HEK293 (cell line): Measurements from ENCODE around the gene SLC49A3.

Source experiments
- CTCF ChIA-PET: fragments of 350-600 bp; formaldehyde crosslinking; extraction: SDS; loops from one replicate; lab custom pipeline; 2021; ENCODE audit warnings: antibody characterized with exemption; lab: Yijun Ruan, JAX
- POLR2A ChIA-PET: fragments of 300-600 bp; formaldehyde crosslinking; extraction: SDS; loops from one replicate; lab custom pipeline; 2020; ENCODE audit warnings: antibody characterized with exemption, inconsistent platforms; lab: Yijun Ruan, JAX
- H3K27ac ChIP-seq: fragments of 200-500 bp; sonication (Bioruptor generic); 2 replicates; pipeline ENCODE4 v1.5.1; 2014; ENCODE audit warnings: low read depth, low read length, control low read depth, inconsistent platforms; ENCODE audit errors: extremely low read depth
- H3K36me3 ChIP-seq, 2 experiments: fragments of 200-500 bp in 1 of 2; sonication (Bioruptor generic) in 1 of 2; 1 replicate in 1 of 2; 2 replicates in 1 of 2; pipeline ENCODE4 v1.5.1; 2014 to 2017; ENCODE audit warnings: inconsistent platforms in 2 of 2, low read length in 2 of 2; ENCODE audit not compliant: control insufficient read depth in 2 of 2, insufficient read depth in 1 of 2
- H3K4me1 ChIP-seq: fragments of 200-500 bp; sonication (Bioruptor generic); 2 replicates; pipeline ENCODE4 v1.5.1; 2014; ENCODE audit warnings: mild to moderate bottlenecking, low read length, inconsistent platforms; ENCODE audit not compliant: control insufficient read depth, insufficient read depth
- H3K4me3 ChIP-seq: 2 replicates; pipeline ENCODE4 v1.5.1; 2011; ENCODE audit warnings: low read depth, mild to moderate bottlenecking, control low read depth, low read length, moderate library complexity
- H3K9me3 ChIP-seq: fragments of 200-500 bp; sonication (Bioruptor generic); 2 replicates; pipeline ENCODE4 v1.5.1; 2014; ENCODE audit warnings: low read depth, low read length, inconsistent platforms; ENCODE audit not compliant: control insufficient read depth, insufficient read depth
- GLI4 ChIP-seq: fragments of 450-650 bp; formaldehyde crosslinking; IDR thresholded peaks from 2 replicates; pipeline ENCODE4 v1.5.1; 2016; ENCODE audit warnings: missing biosample characterization, missing genetic modification characterization
- KLF8 ChIP-seq: fragments of 450-650 bp; formaldehyde crosslinking; IDR thresholded peaks from 2 replicates; pipeline ENCODE4 v1.5.1; 2016; ENCODE audit warnings: missing biosample characterization, missing genetic modification characterization
- PRDM1 ChIP-seq: fragments of 450-650 bp; formaldehyde crosslinking; IDR thresholded peaks from 2 replicates; pipeline ENCODE4; 2016; ENCODE audit warnings: missing biosample characterization, missing genetic modification characterization
- RBAK ChIP-seq: fragments of 450-650 bp; formaldehyde crosslinking; IDR thresholded peaks from 2 replicates; pipeline ENCODE4 v1.5.1; 2016; ENCODE audit warnings: missing biosample characterization, missing genetic modification characterization
- SETDB1 ChIP-seq: IDR thresholded peaks from one replicate; pipeline ENCODE4 v1.6.1; 2017; ENCODE audit warnings: mild to moderate bottlenecking, low read length, moderate library complexity, mixed read lengths; ENCODE audit not compliant: insufficient read length
- YY2 ChIP-seq: fragments of 450-650 bp; formaldehyde crosslinking; IDR thresholded peaks from 2 replicates; pipeline ENCODE4 v1.5.1; 2016; ENCODE audit warnings: missing biosample characterization, missing genetic modification characterization
- ZBTB17 ChIP-seq: fragments of 450-650 bp; formaldehyde crosslinking; IDR thresholded peaks from 2 replicates; pipeline ENCODE4 v1.5.1; 2016; ENCODE audit warnings: missing biosample characterization, missing genetic modification characterization
- ZBTB8A ChIP-seq: fragments of 450-650 bp; formaldehyde crosslinking; IDR thresholded peaks from 2 replicates; pipeline ENCODE4 v1.5.1; 2016; ENCODE audit warnings: missing biosample characterization, missing genetic modification characterization
- ZFP69B ChIP-seq: fragments of 450-650 bp; formaldehyde crosslinking; IDR thresholded peaks from 2 replicates; pipeline ENCODE4 v1.5.1; 2016; ENCODE audit warnings: missing biosample characterization, missing genetic modification characterization
- ZNF266 ChIP-seq: fragments of 450-650 bp; formaldehyde crosslinking; IDR thresholded peaks from 2 replicates; pipeline ENCODE4 v1.5.1; 2016; ENCODE audit warnings: missing biosample characterization, missing genetic modification characterization, low read depth
- ZNF501 ChIP-seq: fragments of 450-650 bp; formaldehyde crosslinking; IDR thresholded peaks from 2 replicates; pipeline ENCODE4 v1.5.1; 2016; ENCODE audit warnings: missing biosample characterization, missing genetic modification characterization
- ZNF792 ChIP-seq: fragments of 450-650 bp; formaldehyde crosslinking; IDR thresholded peaks from 2 replicates; pipeline ENCODE4 v1.5.1; 2016; ENCODE audit warnings: missing biosample characterization, missing genetic modification characterization
- TF ChIP-seq, protein P1 (sequence below): fragments of 450-650 bp; formaldehyde crosslinking; IDR thresholded peaks from 2 replicates; pipeline ENCODE4 v1.5.1; 2017; ENCODE audit warnings: missing biosample characterization, missing genetic modification characterization
- TF ChIP-seq, protein P2 (sequence below): fragments of 450-650 bp; formaldehyde crosslinking; IDR thresholded peaks from 2 replicates; pipeline ENCODE4 v1.5.1; 2016; ENCODE audit warnings: missing biosample characterization, missing genetic modification characterization
- TF ChIP-seq, protein P3 (sequence below): fragments of 450-650 bp; IDR thresholded peaks from 2 replicates; pipeline ENCODE4 v1.5.1; 2018; ENCODE audit warnings: missing biosample characterization, missing genetic modification characterization
- TF ChIP-seq, protein P4 (sequence below): fragments of 450-650 bp; formaldehyde crosslinking; IDR thresholded peaks from 2 replicates; pipeline ENCODE4 v1.5.1; 2016; ENCODE audit warnings: missing biosample characterization, missing genetic modification characterization
- TF ChIP-seq, protein P5 (sequence below): fragments of 450-650 bp; formaldehyde crosslinking; IDR thresholded peaks from 2 replicates; pipeline ENCODE4 v1.5.1; 2016; ENCODE audit warnings: missing biosample characterization, missing genetic modification characterization

The SLC49A3 gene

DNA sequence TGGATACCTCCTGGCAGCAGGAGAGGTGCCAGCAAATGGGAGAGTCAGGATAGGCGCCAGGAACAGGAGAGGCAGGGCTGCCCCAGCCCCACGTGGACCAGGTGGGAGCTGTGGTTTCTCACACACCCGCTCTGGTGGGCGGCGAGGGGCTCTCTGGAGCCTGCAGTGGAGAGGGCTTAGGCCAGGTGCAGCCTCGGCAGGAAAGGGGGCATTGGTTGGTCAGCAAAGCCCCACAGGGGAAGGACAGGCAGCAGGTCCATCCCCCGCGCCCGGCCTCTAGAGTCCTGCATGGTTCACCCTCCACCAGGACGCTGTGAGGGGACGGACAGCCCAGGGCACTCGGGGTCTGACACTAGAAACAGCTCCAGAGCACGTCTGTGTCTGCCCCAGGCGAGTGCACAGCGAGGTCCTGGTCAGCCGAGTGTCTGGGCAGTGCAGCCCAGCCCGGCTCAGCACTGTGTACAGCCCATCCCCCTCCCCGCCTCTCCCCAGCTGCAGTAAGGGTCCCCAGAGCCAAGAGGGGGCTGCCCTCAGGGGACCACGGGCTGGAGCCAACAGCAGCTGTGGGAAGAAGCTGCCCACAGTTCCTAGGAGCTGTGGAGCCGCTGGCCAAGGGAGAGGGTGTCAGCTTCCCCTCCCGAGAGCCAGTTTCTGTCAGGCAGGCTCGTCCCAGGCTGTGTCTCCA lies 23.1 kb downstream of the SLC49A3 start:
- ChIA-PET POLR2A (no interaction called here), CTCF (no interaction called here)
- H3K27ac ChIP-seq: no peak overlapping the region
- H3K4me1 ChIP-seq: no peaks in the 10 kb centered on the region
- peaks cover 0 to 4% of the 10 kb centered on the region in 2 experiments; a peak in 1 of 3 replicates for H3K36me3 ChIP-seq
- H3K9me3 ChIP-seq: no peaks in the 10 kb centered on the region
- H3K4me3 ChIP-seq: no peak overlapping the region
- TF ChIP-seq, protein P1, sequence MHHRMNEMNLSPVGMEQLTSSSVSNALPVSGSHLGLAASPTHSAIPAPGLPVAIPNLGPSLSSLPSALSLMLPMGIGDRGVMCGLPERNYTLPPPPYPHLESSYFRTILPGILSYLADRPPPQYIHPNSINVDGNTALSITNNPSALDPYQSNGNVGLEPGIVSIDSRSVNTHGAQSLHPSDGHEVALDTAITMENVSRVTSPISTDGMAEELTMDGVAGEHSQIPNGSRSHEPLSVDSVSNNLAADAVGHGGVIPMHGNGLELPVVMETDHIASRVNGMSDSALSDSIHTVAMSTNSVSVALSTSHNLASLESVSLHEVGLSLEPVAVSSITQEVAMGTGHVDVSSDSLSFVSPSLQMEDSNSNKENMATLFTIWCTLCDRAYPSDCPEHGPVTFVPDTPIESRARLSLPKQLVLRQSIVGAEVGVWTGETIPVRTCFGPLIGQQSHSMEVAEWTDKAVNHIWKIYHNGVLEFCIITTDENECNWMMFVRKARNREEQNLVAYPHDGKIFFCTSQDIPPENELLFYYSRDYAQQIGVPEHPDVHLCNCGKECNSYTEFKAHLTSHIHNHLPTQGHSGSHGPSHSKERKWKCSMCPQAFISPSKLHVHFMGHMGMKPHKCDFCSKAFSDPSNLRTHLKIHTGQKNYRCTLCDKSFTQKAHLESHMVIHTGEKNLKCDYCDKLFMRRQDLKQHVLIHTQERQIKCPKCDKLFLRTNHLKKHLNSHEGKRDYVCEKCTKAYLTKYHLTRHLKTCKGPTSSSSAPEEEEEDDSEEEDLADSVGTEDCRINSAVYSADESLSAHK (tag by site-specific recombination): no peak
- no peak for TF ChIP-seq ZBTB8A (tag by site-specific recombination)
- no peak for TF ChIP-seq PRDM1 (tag by site-specific recombination)
- TF ChIP-seq ZBTB17 (tag by site-specific recombination): no peak
- TF ChIP-seq, protein P2, sequence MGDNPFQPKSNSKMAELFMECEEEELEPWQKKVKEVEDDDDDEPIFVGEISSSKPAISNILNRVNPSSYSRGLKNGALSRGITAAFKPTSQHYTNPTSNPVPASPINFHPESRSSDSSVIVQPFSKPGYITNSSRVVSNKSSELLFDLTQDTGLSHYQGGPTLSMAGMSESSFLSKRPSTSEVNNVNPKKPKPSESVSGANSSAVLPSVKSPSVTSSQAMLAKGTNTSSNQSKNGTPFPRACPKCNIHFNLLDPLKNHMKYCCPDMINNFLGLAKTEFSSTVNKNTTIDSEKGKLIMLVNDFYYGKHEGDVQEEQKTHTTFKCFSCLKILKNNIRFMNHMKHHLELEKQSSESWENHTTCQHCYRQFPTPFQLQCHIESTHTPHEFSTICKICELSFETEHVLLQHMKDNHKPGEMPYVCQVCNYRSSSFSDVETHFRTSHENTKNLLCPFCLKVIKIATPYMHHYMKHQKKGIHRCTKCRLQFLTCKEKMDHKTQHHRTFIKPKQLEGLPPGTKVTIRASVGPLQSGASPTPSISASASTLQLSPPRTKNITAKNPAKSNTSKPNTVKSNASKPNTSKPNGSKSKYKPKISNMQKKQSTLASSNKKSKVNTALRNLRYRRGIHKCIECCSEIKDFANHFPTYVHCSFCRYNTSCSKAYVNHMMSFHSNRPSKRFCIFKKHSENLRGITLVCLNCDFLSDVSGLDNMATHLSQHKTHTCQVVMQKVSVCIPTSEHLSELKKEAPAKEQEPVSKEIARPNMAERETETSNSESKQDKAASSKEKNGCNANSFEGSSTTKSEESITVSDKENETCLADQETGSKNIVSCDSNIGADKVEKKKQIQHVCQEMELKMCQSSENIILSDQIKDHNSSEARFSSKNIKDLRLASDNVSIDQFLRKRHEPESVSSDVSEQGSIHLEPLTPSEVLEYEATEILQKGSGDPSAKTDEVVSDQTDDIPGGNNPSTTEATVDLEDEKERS: no peak
- TF ChIP-seq, protein P3, sequence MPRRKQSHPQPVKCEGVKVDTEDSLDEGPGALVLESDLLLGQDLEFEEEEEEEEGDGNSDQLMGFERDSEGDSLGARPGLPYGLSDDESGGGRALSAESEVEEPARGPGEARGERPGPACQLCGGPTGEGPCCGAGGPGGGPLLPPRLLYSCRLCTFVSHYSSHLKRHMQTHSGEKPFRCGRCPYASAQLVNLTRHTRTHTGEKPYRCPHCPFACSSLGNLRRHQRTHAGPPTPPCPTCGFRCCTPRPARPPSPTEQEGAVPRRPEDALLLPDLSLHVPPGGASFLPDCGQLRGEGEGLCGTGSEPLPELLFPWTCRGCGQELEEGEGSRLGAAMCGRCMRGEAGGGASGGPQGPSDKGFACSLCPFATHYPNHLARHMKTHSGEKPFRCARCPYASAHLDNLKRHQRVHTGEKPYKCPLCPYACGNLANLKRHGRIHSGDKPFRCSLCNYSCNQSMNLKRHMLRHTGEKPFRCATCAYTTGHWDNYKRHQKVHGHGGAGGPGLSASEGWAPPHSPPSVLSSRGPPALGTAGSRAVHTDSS: no peak
- TF ChIP-seq KLF8 (tag by site-specific recombination): no peak
- no peak for TF ChIP-seq ZNF501
- TF ChIP-seq ZNF792: no peak
- TF ChIP-seq SETDB1: no peak
- TF ChIP-seq ZFP69B (tag by site-specific recombination): no peak
- TF ChIP-seq ZNF266: no peak
- TF ChIP-seq YY2 (tag by site-specific recombination): no peak
- TF ChIP-seq, all 188 proteins: peak for 0

DNA sequence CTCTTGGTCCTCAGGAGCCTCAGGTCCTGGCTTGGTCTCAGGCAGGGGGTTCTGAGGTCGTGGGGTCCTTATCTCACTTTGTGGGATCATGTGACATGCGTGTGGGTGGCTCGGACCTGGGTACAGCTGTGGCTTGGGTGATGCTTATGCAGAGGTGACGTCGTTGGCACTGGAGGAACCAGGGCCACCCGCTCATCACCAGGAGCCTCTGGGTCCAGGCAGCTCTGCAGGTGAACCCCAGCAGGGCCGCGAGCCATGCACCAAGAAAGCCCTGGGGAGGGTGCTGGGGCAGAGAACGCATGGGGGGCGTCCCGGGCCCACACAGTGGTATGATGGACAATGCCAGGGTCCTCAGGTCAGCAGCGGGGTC lies 23.6 kb downstream of the SLC49A3 start:
- Histone ChIP-seq H3K4me3 (no peak overlapping the region), H3K27ac (no peak overlapping the region), H3K9me3 (no peaks in the 10 kb centered on the region), H3K36me3 (no peaks in the 10 kb centered on the region), H3K4me1 (no peaks in the 10 kb centered on the region)
- POLR2A ChIA-PET: no interaction called here
- CTCF ChIA-PET: no interaction called here
- TF ChIP-seq GLI4 (tag by site-specific recombination) (no peak), ZNF501 (no peak), ZNF266 (no peak), RBAK (no peak)
- TF ChIP-seq, protein P4, sequence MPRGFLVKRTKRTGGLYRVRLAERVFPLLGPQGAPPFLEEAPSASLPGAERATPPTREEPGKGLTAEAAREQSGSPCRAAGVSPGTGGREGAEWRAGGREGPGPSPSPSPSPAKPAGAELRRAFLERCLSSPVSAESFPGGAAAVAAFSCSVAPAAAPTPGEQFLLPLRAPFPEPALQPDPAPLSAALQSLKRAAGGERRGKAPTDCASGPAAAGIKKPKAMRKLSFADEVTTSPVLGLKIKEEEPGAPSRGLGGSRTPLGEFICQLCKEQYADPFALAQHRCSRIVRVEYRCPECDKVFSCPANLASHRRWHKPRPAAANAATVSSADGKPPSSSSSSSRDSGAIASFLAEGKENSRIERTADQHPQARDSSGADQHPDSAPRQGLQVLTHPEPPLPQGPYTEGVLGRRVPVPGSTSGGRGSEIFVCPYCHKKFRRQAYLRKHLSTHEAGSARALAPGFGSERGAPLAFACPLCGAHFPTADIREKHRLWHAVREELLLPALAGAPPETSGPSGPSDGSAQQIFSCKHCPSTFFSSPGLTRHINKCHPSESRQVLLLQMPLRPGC (tag by site-specific recombination): no peak
- TF ChIP-seq, protein P5, sequence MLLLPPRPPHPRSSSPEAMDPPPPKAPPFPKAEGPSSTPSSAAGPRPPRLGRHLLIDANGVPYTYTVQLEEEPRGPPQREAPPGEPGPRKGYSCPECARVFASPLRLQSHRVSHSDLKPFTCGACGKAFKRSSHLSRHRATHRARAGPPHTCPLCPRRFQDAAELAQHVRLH (tag by site-specific recombination): no peak
